Midbrain (tissue), 1 donor: ENCODE measurements around the gene UGT1A6.

Experiments used
- DNase-seq: peaks from one replicate; lab custom pipeline; 2025; lab: John Stamatoyannopoulos, UW

Gene UGT1A6

DNA sequence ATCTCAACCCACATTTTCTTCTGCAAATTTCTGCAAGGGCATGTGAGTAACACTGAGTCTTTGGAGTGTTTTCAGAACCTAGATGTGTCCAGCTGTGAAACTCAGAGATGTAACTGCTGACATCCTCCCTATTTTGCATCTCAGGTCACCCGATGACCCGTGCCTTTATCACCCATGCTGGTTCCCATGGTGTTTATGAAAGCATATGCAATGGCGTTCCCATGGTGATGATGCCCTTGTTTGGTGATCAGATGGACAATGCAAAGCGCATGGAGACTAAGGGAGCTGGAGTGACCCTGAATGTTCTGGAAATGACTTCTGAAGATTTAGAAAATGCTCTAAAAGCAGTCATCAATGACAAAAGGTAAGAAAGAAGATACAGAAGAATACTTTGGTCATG, 75.4 kb downstream of the UGT1A6 start:
- DNase-seq: no peak

DNA sequence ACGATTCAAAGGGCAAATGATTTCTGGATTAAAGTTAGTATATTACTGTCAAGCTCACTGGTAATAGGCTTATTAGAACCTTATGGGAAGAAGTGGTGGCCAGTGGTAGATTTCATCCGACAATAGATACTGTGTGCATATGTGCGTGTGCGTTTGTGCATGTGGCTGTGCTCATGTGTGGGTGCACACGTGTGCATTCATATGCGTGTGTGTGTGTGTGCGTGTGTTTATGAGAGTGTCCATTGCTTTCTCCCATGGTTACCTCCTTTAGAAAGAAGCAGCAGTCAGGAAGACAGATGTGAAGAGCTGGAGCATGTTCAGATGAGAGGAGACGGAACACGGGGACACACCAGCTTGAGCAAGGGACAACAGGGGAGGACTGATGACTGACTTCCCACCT, 76.6 kb downstream of the UGT1A6 start:
- DNase-seq: no peak

DNA sequence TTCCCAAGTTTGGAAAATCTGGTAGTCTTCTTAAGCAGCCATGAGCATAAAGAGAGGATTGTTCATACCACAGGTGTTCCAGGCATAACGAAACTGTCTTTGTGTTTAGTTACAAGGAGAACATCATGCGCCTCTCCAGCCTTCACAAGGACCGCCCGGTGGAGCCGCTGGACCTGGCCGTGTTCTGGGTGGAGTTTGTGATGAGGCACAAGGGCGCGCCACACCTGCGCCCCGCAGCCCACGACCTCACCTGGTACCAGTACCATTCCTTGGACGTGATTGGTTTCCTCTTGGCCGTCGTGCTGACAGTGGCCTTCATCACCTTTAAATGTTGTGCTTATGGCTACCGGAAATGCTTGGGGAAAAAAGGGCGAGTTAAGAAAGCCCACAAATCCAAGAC, 79.5 kb downstream of the UGT1A6 start:
- no peak for DNase-seq

DNA sequence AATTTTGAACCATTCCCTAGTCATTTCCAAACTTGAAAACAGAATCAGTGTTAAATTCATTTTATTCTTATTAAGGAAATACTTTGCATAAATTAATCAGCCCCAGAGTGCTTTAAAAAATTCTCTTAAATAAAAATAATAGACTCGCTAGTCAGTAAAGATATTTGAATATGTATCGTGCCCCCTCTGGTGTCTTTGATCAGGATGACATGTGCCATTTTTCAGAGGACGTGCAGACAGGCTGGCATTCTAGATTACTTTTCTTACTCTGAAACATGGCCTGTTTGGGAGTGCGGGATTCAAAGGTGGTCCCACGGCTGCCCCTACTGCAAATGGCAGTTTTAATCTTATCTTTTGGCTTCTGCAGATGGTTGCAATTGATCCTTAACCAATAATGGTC, 79.9 kb downstream of the UGT1A6 start:
- no peak for DNase-seq

DNA sequence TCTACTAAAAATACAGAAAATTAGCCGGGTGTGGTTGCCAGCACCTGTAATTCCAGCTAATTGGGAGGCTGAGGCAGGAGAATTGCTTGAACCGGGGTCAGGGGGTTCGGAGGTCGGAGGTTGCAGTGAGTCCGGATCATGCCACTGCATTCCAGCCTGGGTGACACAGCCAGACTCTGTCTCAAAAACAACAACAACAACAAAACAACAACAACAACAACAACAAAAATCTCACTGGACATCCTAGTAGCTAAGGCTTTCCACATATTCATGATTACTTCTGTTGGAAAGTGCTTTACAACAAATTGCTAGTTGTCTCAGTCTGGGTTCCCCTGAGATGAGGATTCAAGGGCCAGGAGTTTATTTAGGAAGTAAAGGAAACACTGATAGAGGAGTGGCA, 81.2 kb downstream of the UGT1A6 start:
- no peak for DNase-seq

DNA sequence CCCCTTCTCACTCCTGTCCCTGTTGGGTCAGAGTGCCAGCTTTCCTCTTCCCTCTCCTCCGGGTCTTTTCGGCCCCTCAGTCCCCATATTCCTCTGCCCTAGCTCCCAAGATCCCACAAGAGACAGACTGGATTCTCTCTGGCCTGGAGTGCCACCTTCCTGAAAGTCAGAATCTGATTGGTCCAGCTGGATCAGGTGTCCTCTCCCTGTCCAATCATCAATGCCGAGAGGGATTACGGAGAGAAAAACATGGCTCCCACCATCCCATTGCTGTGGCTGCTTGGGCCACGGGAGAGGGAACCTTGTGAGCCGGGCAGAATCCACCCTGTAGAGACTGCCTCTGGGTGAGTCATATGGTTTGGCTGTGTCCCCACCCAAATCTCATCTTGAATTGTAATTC, 82.7 kb downstream of the UGT1A6 start:
- no peak for DNase-seq

DNA sequence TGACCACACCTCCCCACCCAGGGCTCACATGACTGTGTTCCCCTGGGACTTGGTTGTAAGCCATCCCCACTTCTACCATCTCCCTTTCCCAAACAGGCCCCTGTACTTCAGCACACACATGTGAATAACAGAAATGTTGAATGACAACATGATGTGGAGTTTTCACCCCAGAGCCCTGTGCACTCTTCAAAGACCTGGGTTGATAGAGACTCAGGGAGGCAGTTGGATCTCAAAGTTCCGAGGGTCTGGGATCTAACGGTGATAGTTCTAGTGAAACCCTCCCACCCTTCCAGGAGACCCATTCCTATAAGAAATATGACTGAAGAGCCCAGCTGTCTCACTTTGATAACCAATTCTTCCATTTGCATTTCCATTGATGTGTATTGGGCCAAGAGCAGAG, 85.3 kb downstream of the UGT1A6 start, which contains the start of gene MROH2A:
Gene MROH2A, plus strand, starts transcription at position 301 of the 400 bp plus-strand sequence. CDS start 1,029 bp downstream, outside the sequence.
- no peak for DNase-seq

DNA sequence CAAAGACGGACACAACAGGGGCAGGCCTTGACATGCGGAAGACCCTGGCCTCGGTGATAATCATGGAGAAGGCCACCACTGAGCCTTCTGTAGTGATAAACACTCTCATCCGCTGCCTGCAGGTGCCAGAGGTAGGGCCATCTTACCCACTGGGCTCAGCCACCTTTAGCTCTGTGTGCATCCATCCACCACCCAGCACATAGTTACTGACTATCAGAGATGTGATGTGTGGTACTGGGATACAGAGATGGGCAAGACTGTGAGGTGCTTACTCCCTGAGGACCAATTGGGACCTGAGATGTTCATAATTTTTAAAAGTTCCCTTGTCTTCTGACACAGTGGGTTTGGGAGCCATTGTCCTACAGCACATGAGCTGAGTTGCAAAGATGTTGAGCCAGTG, 87.0 kb downstream of the UGT1A6 start:
- no peak for DNase-seq

DNA sequence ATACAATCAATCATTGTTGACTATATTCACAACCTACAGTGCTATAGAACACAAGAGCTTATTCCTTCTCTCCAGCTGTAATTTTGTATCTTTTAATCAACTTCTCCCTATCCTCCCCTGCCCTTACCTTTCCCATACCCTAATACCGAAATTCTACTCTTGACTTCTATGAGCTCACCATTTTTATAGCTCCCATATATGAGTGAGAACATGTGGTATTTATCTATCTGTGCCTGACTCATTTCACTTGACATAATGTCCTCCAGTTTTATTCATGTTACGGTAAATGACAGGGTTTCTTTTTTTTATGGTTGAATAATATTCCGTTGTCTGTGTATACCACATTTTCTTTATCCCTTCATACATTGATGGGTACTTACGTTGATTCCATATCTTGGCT, 88.1 kb downstream of the UGT1A6 start:
- DNase-seq: no peak

DNA sequence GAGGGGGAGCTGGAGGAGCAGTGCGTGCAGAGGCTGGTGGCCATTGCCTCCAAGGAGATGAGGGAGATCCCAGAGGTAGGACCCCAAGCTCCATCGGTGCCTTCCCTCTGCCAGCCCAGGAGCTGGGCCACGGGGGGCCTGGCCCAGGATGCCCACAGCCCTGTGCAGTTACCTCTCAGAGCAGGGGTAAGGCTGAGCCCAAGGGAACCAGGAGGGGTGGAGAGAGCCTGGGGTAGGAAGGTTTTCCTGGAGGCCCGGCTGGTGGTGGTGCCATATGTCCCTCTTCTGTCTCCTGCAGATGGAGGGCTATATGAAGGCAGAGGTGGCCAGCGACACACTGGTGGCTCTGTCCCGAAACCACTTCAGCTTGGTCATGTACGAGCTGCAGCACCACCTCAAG, 96.9 kb downstream of the UGT1A6 start:
- no peak for DNase-seq

DNA sequence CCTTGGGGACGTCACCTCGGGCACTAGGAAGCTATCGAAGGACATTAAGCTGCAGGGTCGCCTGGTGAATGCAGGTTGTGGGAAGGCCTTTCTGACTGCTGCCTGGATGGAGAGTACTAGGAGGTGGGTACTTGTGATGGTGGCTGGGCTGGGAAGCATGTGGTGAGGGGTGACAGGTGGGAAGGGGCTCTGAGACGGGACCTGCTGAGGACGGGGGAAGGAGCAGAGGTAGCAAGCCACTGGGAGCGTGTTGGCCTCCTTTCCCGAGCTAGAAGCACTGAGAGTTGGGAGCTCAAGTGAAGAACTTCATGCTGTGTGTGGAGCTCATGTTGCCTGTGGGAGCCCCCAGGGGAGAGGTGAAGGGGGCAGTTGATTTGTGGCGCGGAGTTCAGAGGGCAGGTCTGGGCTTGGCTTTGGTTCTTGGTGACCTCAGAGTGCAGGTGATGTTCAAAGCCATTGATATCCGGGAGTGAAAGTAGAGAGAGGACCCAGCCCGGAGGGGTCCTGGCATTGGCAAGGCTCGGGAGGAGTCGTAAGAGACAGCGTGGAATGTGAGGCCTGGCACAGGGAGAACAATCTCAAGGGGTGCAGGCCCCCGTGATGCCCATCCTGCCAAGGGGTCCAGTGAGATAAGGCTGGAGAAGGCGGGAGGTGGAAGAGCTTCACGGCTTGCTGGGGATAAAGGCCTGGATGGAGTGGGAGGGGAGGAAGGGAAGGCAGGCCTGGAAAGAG, 98.6 kb downstream of the UGT1A6 start:
- DNase-seq: no peak

DNA sequence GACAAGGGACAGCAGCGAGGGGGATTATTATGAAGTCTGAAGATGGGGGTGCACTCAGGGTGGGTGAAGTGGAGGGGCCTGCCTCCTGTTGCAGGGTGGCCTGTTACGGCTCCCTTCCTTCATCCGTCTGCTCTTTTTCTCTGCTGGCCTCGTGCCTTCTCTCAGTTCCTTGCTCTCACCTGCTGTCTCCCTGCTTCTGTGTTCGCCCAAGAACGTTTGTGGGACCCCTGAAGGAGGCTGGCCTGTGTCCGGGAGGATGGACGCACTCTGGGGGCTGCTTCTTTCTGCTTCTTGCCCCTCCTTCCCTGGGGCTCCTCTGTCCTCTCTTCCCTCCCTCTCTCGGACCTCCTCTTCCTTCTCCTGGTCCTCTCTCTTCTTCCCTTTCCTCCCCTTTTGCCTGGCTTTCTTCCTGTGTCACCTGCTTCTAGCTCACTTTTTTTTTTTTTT, 99.2 kb downstream of the UGT1A6 start:
- DNase-seq: no peak

DNA sequence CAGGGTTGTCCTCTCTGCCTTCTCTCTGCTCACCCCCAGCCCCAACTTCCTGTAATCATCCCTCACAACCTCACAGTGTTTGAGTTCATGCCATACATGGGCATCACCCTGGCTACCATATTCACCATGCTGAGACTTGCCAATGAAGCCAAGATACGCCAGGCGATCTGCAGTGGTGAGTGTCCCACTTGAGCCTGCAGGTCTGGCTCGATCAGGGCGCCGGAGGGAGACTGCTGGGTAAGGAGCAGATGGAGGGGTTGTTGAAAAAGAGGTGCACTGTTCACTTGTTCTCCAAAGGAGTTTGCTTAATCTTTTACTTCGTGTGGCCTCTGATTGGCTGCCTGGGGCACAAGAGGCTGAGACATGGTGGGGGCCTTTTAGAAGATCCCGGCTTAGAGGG, 100.0 kb downstream of the UGT1A6 start:
- no peak for DNase-seq

DNA sequence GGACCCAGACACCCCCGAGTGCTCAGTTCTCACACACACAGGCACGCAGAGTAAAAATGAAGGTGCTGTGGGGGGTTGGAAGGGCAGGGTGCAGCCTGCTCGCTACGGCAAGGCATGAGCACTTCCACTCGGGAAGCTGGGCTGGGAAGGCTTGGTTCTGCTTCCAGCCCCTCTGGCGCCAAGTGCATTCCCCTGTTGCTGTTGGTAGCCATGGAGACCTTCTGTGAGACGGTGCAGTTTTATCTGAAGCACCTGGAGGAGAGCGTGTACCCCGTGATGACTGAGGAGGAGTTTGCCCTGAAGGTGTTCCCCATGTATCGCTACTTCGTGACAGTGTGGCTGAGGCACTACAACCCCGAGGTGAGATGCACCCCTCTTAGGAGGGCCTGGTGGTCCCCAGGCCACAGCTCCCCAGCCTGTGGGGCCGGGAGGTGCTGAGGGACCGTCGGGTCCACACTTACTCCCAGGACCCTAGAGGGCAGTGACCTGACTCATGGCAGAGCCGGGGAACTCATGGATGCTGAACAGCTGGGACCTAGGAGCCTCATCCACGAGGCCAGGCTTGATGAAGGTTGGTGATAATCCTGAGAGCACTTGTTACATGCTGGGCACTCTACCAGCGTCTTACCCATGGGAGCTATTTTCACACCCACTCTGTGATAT, 100.9 kb downstream of the UGT1A6 start:
- DNase-seq: no peak

DNA sequence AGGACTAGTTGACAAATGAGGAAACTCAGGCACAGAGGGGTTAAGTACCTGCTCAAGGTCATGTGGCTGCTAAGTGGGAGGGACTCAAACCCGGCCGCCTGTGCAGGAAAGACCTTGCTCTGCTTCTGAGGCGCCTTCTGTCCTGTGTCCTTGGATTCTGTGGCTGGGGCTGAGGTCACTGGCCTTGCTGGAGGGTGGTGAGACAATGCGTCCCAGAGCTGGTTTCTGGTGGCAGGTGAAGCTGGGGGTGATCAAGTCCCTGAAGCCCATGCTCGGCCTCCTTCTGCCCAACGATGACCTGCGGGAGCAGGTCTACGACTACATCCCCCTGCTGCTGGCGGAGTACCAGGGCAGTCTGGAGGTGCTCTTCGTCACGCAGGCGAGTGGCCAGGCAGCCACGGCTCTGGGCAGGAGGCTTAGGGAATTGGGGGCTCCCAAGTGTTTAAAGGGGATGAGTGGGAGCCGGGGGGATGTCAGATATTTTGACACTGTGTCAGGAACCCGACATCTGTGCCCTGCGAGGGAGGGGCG, 101.5 kb downstream of the UGT1A6 start:
- DNase-seq: no peak

DNA sequence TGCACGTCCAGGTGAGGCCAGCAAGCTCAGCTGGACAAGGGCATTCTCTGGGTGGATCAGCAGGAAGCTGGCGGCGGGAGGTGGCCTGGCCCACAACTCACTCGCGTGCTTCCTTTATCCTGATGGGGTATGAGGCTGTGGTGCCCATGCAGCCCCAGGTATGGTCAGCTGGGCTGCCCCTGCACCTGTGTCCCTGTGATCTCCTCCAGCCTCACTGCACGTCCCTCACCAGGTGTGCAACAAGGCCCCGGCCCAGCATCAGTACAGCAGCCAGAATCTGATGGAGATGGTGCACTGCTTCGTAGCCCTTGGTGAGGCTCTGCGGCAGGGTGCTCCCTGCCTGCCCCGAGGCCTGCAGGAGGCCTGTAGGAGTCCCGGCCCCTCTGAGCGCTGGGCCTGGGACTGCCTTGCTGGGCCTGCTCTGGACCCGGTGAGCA, 103.1 kb downstream of the UGT1A6 start:
- no peak for DNase-seq

DNA sequence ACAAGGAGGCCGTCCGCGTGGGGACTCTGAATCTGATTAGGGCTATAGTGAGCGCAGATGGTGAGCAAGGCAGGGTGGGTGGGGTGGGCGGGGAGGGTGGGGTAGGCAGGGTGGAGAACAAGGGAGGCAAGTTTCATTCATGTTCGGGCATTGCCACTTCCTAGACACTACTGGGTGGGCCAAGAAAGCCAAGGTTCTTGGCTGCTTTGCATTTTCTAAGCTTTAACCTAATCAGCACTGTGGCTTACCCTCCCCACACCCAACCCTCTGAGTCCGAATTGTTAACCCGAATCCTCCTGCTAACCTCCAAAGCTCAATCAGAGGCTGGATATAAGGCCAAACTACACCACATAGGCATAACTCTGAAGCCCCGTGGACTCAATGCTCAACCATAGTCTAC, 103.6 kb downstream of the UGT1A6 start:
- DNase-seq: no peak

DNA sequence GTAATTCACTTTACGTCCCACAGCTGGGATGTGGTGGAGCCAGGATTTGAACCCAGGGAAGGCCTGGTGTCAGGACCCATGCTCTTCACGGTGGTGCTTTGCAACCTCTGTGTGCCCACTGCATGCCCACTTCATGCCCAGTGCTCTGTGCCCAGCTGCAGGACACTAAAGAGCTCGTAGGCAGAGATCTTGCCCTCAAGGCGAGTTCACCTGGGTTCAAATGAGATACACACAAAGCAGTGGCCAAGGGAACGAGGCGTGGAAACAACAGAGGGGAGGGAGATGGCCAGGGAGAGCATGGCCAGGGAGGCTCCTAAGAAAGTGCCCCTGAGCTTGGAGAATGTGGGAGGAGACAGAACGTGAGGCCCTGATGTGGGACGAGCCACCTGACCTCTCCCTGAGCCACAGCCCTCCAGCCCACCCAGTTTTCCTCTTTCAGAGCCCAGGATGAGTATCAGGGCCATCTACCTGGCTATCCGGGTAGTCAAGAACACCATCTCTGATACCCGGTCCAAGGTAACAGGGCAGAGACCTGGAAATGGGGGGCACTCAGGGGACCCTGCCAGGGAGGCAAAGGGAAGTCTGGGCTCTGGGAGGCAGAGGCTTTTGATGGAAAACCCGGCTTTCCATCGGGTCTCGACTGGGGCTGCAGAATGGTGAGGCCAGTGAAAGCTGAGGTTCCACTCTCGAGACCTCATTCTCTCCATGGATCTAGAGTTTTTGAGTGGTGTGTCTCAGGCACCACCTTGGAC, 105.8 kb downstream of the UGT1A6 start:
- DNase-seq: no peak

DNA sequence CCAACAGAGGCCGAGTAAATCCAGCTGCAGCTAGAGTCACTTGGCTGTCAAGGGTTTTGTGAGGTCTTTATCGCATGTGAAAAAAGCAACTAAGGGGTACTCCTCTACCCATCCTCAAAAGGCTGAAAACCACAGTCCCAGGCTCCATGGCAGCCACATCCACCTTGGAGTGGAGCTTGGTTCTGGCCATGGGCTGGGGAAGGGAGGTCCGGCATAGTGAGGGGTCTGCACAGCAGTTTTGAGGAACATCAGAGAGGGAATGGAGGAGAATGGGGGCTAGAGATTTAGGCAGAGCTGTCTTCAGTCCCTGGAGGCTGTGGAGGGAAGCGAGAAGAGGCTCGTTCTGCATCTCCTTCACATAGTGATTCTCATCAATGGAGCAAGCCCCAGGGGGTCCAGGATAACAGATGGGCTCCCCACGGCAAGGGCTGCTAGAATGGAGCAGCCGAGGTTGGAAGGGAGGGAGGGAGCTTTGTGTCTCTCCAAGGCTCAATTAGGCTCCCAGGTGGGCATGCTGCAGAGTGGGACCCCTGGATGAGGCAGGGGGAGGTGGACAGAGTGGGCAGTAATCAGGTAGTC, 106.5 kb downstream of the UGT1A6 start:
- DNase-seq: no peak

DNA sequence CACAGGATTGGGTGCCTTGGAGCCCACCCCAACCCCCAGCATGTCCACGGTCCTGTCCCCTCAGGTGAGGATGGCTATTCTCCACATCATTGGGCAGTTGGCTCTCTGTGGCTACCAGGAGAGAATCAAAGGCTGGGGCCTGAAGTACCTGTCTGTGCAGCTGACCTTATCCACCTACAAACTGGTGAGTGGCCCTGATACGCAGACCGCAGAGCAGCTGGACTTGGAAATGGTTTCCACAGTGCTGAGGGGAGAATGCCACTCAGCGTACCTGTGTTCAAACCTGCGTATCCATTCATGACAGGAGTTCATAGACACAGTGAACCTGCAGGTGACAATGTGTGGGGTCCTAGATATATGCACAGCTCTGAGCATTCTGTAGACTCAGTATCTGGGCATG, 107.0 kb downstream of the UGT1A6 start:
- no peak for DNase-seq

DNA sequence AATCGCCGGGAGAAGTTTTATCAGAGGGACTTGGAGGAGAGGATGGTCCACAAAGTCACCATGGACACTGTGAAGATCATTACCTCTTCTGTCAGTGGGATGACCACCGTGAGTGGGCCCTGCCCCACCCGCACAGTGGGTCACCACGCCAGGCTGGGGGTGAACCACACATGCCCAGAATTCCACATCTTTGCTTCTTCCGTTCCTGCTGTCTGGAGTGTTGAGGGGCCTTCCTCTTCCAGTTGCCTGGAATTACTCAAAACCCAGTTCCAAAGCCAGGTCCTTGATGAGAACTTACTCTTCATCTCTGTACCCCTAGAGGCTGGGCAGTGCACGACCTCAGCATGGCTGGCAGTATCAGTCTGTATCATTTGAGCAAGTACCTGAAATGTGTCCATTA, 107.5 kb downstream of the UGT1A6 start:
- no peak for DNase-seq
